GM12892 (cell line): ENCODE measurements around the gene DRAXIN.

ENCODE experiments used
- POLR2A ChIP-seq: IDR thresholded peaks from 2 replicates; pipeline ENCODE4 v1.6.1; 2011; ENCODE audit warnings: low read depth, low read length, control low read depth
- TAF1 ChIP-seq: IDR thresholded peaks from 2 replicates; pipeline ENCODE4 v1.6.1; 2011; ENCODE audit warnings: low read depth, mild to moderate bottlenecking, control low read depth, low read length, borderline replicate concordance

GRCh38 chr1:11641776-11642305, 49.7 kb upstream of the DRAXIN start:
- TF ChIP-seq TAF1 (no peak), POLR2A (no peak)
